Ramos (cell line): ENCODE results near the gene TEX264.
"Not testable (repeated sequence)": the region's sequence is repeated elsewhere in the genome, so short reads cannot be mapped to it uniquely, and the experiment has no call there.

ENCODE experiments used
- in situ Hi-C: fragments of 300-500 bp; cut with MboI; formaldehyde crosslinking; loops from one replicate; pipeline ENCODE4 v1.14.3; 2022; ENCODE audit warnings: low sequenced_read_pairs; ENCODE audit not compliant: unreplicated experiment

Gene TEX264

GRCh38 chr3:51670823-51671733 lies at the start of gene TEX264:
TEX264 (plus strand) TSS chr3:51671252; CDS start chr3:51674305, 3,053 bp downstream.
- in situ Hi-C loops = no loop called here

- in situ Hi-C loops = no loop called here
These were observed 48.6 kb upstream of the TEX264 start for GRCh38 chr3:51622413-51622812.

GRCh38 chr3:51622868-51623267 lies 48.2 kb upstream of the TEX264 start:
- in situ Hi-C loops = no loop called here

- in situ Hi-C loops = no loop called here
These were observed 40.5 kb upstream of the TEX264 start for GRCh38 chr3:51630513-51630912.

GRCh38 chr3:51637144-51637940 lies 33.7 kb upstream of the TEX264 start:
- in situ Hi-C loops = no loop called here

GRCh38 chr3:51637941-51638471 lies 33.0 kb upstream of the TEX264 start:
- in situ Hi-C loops = no loop called here

- in situ Hi-C loops = no loop called here
These were observed 28.6 kb upstream of the TEX264 start for GRCh38 chr3:51642462-51642861.

GRCh38 chr3:51646091-51646490 lies 25.0 kb upstream of the TEX264 start:
- in situ Hi-C loops = no loop called here

GRCh38 chr3:51652103-51652502 lies 18.9 kb upstream of the TEX264 start:
- in situ Hi-C loops = not testable (repeated sequence)

GRCh38 chr3:51653409-51653808 lies 17.6 kb upstream of the TEX264 start:
- in situ Hi-C loops = not testable (repeated sequence)

GRCh38 chr3:51657234-51657633 lies 13.8 kb upstream of the TEX264 start:
- in situ Hi-C loops = no loop called here

GRCh38 chr3:51659942-51660341 lies 11.1 kb upstream of the TEX264 start:
- in situ Hi-C loops = loop anchor here (10.0 kb wide), 1 partner anchor 275 kb away; the partner anchor contains the start of gene MANF

- in situ Hi-C loops = loop anchor here (10.0 kb wide), 1 partner anchor 278 kb away; the partner anchor contains the start of gene MANF
These were observed 8.6 kb upstream of the TEX264 start for GRCh38 chr3:51662456-51662855.

- in situ Hi-C loops = loop anchor here (10.0 kb wide), 1 partner anchor 284 kb away; the partner anchor contains the start of gene MANF
These were observed 2.3 kb upstream of the TEX264 start for GRCh38 chr3:51668756-51669155.

- in situ Hi-C loops = loop anchor here (10.0 kb wide), 1 partner anchor 285 kb away; the partner anchor contains the start of gene MANF
These were observed 1.6 kb upstream of the TEX264 start for GRCh38 chr3:51669241-51670052.

GRCh38 chr3:51670053-51670822 lies 814 bp upstream of the TEX264 start:
- in situ Hi-C loops = no loop called here

- in situ Hi-C loops = no loop called here
These were observed 853 bp downstream of the TEX264 start for GRCh38 chr3:51671734-51672475.

- in situ Hi-C loops = no loop called here
These were observed 2.2 kb downstream of the TEX264 start for GRCh38 chr3:51673181-51673801.
